Panc1 (cell line): ENCODE measurements around the gene TRABD2B.

Experiments used
- CTCF ChIP-seq: fragments of 450-650 bp; IDR thresholded peaks from 2 replicates; pipeline ENCODE4 v1.5.1; 2017; ENCODE audit warnings: mild to moderate bottlenecking
- POLR2AphosphoS5 ChIP-seq: IDR thresholded peaks from 2 replicates; pipeline ENCODE4 v1.6.1; 2012; ENCODE audit warnings: mild to moderate bottlenecking, low read depth, low read length, moderate library complexity
- REST ChIP-seq, 2 experiments: IDR thresholded peaks; 2 replicates each; pipeline ENCODE4 v1.6.1; 2011 to 2012; ENCODE audit warnings: low read depth in 2 of 2, control low read depth in 1 of 2, low read length in 1 of 2, mild to moderate bottlenecking in 1 of 2, moderate library complexity in 1 of 2; ENCODE audit not compliant: insufficient read depth in 1 of 2
- SIN3A ChIP-seq: IDR thresholded peaks from 2 replicates; pipeline ENCODE4 v1.6.1; 2012; ENCODE audit warnings: low read depth, mild to moderate bottlenecking, low read length, moderate library complexity, borderline replicate concordance; ENCODE audit not compliant: insufficient read depth
- TCF7L2 ChIP-seq: IDR thresholded peaks from 2 replicates; pipeline ENCODE4 v1.6.1; 2011; ENCODE audit warnings: mild to moderate bottlenecking, low read depth, low read length, inconsistent platforms

GRCh38 chr1:48006264-48006663 is 9.1 kb upstream of the TRABD2B start:
- TF ChIP-seq CTCF = no peak
- no peak for TF ChIP-seq SIN3A
- no peak for TF ChIP-seq POLR2AphosphoS5
- TF ChIP-seq REST (IDR thresholded peaks at IDR 0.05; ENCODE audit: insufficient read depth in 1 of 2, low read depth in 2 of 2, low read length in 1 of 2) = no peak
- no peak for TF ChIP-seq TCF7L2
